Measurements from ENCODE around the gene APBA2. TPM values are rescaled to one million over a fixed set of nuclear protein-coding genes. Genes with fewer than 3 reads are reported as not detected.

APBA2 gene
- polyA plus RNA-seq, 1 donor (not counting 4 experiments of a cell fraction or from before 2014, with no cell fraction given), result 5.5 TPM

DNA sequence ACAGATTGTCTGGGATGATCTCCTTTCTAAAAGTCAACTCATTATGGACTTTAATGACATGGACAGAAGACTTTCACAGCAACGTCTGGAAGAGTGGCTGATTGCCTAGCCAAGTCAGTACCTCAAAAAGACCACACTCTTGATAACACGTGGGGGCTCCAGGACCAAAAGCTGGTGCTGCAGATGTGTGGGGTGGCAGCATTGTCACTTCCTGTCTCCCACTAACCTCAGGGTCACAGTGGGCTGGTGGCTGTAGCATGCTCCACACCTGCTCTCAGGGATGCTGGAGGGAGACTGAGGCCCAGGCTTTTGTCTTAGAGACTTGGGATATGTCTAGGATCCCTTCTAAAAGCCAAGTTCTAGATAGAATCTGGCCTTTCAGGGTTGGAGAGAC, 118.1 kb downstream of the APBA2 start:
- DNase-seq (ENCODE audit: low read depth, low spot score) (no peak), FAIRE-seq (no peak)
- H2AFZ ChIP-seq (ENCODE audit: control insufficient read depth, low read length), result no peak overlapping the region
- H3K27me3 ChIP-seq (ENCODE audit: control insufficient read depth, extremely low read depth, insufficient read depth, low read length), result no peaks in the 10 kb centered on the region
- H3K4me1 ChIP-seq (ENCODE audit: control insufficient read depth, extremely low read depth, insufficient read depth, low read length), result no peaks in the 10 kb centered on the region
- peaks cover 2% of the 10 kb centered on the region for H3K9me3 ChIP-seq (ENCODE audit: control insufficient read depth, low read depth, low read length)
- H4K20me1 ChIP-seq (ENCODE audit: control insufficient read depth, extremely low read depth, insufficient read depth, low read length), result no peaks in the 10 kb centered on the region
- H3K36me3 ChIP-seq (ENCODE audit: control insufficient read depth in 2 of 2, extremely low read depth in 1 of 2, insufficient read depth in 2 of 2, low read length in 2 of 2), result no peaks in the 10 kb centered on the region
- no peak for TF ChIP-seq EZH2 (IDR thresholded peaks at IDR 0.05; ENCODE audit: low read length)
- TF ChIP-seq, protein P1, sequence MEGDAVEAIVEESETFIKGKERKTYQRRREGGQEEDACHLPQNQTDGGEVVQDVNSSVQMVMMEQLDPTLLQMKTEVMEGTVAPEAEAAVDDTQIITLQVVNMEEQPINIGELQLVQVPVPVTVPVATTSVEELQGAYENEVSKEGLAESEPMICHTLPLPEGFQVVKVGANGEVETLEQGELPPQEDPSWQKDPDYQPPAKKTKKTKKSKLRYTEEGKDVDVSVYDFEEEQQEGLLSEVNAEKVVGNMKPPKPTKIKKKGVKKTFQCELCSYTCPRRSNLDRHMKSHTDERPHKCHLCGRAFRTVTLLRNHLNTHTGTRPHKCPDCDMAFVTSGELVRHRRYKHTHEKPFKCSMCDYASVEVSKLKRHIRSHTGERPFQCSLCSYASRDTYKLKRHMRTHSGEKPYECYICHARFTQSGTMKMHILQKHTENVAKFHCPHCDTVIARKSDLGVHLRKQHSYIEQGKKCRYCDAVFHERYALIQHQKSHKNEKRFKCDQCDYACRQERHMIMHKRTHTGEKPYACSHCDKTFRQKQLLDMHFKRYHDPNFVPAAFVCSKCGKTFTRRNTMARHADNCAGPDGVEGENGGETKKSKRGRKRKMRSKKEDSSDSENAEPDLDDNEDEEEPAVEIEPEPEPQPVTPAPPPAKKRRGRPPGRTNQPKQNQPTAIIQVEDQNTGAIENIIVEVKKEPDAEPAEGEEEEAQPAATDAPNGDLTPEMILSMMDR (optimal IDR thresholded peaks at IDR 0.05 in 1 of 3, IDR thresholded peaks at IDR 0.05 in 1 of 3, conservative IDR thresholded peaks at IDR 0.05 in 1 of 3; ENCODE audit: extremely low read depth in 1 of 3, insufficient read depth in 2 of 3, low read length in 3 of 3), result no peak
- H3K9me1 ChIP-seq (ENCODE audit: control insufficient read depth, extremely low read depth, insufficient read depth, low read length), result no peaks in the 10 kb centered on the region
- H3K9ac ChIP-seq (ENCODE audit: control insufficient read depth, extremely low read depth, insufficient read depth, low read length), result no peak overlapping the region
- dilution Hi-C loops (cut with MboI; ENCODE audit: extremely low pct_ligation_motif_present, low sequenced_read_pairs), result no loop called here
- H3K27ac ChIP-seq (ENCODE audit: control insufficient read depth, insufficient read depth, low read length), result no peak overlapping the region
- H3K4me2 ChIP-seq (ENCODE audit: control insufficient read depth, extremely low read depth, insufficient read depth, low read depth, low read length), result no peak overlapping the region
- H3K4me3 ChIP-seq (ENCODE audit: control insufficient read depth in 2 of 3, extremely low read depth in 1 of 3, insufficient read depth in 2 of 3, low read depth in 1 of 3, low read length in 3 of 3), result no peak overlapping the region
- H3K79me2 ChIP-seq (ENCODE audit: control insufficient read depth, insufficient read depth, low read length), result no peaks in the 10 kb centered on the region

DNA sequence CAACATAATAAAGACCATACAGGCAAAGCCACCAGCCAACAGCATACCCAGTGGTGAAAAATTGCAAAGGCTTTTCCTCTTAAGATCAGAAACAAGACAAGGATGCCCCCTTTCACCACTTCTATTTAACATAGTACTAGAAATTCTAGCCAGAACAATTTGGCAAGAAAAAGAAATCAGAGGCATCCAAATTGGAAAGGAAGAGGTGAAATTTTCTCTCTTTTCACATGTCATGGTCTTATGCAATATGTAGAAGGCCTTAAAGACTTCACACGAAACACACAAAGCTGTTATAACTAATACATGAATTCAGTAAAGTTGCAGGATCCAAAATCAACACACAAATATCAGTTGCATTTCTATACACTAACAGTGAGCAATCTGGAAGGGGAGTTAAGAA, 120.2 kb downstream of the APBA2 start:
- H4K20me1 ChIP-seq (ENCODE audit: control insufficient read depth, extremely low read depth, insufficient read depth, low read length), result no peaks in the 10 kb centered on the region
- no peaks in the 10 kb centered on the region for H3K27me3 ChIP-seq (ENCODE audit: control insufficient read depth, extremely low read depth, insufficient read depth, low read length)
- H3K4me2 ChIP-seq (ENCODE audit: control insufficient read depth, extremely low read depth, insufficient read depth, low read depth, low read length), result no peak overlapping the region
- H3K9me3 ChIP-seq (ENCODE audit: control insufficient read depth, low read depth, low read length), result peaks cover 2% of the 10 kb centered on the region
- no peak overlapping the region for H3K4me3 ChIP-seq (ENCODE audit: control insufficient read depth in 2 of 3, extremely low read depth in 1 of 3, insufficient read depth in 2 of 3, low read depth in 1 of 3, low read length in 3 of 3)
- FAIRE-seq (no peak), DNase-seq (ENCODE audit: low read depth, low spot score) (no peak)
- H3K9me1 ChIP-seq (ENCODE audit: control insufficient read depth, extremely low read depth, insufficient read depth, low read length), result no peaks in the 10 kb centered on the region
- no peaks in the 10 kb centered on the region for H3K4me1 ChIP-seq (ENCODE audit: control insufficient read depth, extremely low read depth, insufficient read depth, low read length)
- dilution Hi-C loops (cut with MboI; ENCODE audit: extremely low pct_ligation_motif_present, low sequenced_read_pairs), result no loop called here
- no peaks in the 10 kb centered on the region for H3K36me3 ChIP-seq (ENCODE audit: control insufficient read depth in 2 of 2, extremely low read depth in 1 of 2, insufficient read depth in 2 of 2, low read length in 2 of 2)
- TF ChIP-seq EZH2 (IDR thresholded peaks at IDR 0.05; ENCODE audit: low read length), result no peak
- TF ChIP-seq, protein P1 (optimal IDR thresholded peaks at IDR 0.05 in 1 of 3, IDR thresholded peaks at IDR 0.05 in 1 of 3, conservative IDR thresholded peaks at IDR 0.05 in 1 of 3; ENCODE audit: extremely low read depth in 1 of 3, insufficient read depth in 2 of 3, low read length in 3 of 3), result no peak
- no peak overlapping the region for H3K9ac ChIP-seq (ENCODE audit: control insufficient read depth, extremely low read depth, insufficient read depth, low read length)
- H3K27ac ChIP-seq (ENCODE audit: control insufficient read depth, insufficient read depth, low read length), result no peak overlapping the region
- H3K79me2 ChIP-seq (ENCODE audit: control insufficient read depth, insufficient read depth, low read length), result no peaks in the 10 kb centered on the region
- H2AFZ ChIP-seq (ENCODE audit: control insufficient read depth, low read length), result no peak overlapping the region
